NCI-H226 (cell line): ENCODE data around the gene SMARCD1.
A peak's percentile ranks its signal among the peaks of the same experiment; 100 is the strongest.

Experiments used
- DNase-seq: peaks from one replicate; pipeline ENCODE4 v3.0.0-alpha.2; 2015

SMARCD1 gene

DNA sequence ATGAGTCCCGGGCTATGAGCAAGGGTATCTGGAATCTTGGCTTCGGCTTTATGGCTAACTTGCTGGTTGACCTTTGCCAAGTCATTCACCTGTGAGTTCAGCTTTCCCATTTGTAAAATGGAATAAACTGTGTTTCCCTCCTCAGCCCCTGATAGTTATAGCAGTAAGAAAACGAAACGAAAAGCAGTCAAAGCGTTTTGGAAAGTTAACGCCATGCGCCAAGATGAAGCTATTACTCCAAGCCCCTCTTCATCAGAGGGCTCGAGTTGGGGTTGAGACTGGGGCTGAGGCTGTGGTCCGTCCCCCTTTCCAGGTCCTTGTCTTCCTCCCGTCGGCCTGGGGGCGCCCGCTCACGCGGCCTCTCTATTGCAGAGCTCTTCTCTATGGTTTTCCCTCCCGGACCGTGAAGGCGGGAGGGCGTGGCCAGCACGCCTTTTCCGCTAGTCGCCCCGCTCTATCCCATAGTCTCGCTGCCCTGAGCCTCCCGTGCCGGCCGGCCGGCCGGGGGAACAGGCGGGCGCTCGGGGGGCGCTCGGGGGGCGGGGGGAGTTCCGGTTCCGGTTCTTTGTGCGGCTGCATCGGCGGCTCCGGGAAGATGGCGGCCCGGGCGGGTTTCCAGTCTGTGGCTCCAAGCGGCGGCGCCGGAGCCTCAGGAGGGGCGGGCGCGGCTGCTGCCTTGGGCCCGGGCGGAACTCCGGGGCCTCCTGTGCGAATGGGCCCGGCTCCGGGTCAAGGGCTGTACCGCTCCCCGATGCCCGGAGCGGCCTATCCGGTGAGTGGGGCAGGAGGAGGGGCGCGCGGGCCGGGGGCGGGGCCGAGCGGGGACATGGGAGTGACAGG lies at the start of gene SMARCD1:
Gene SMARCD1 (plus strand): TSS at position 568 of the 840 bp plus-strand sequence. CDS start 28 bp downstream, at position 596.
- peak; percentile 95 for DNase-seq

DNA sequence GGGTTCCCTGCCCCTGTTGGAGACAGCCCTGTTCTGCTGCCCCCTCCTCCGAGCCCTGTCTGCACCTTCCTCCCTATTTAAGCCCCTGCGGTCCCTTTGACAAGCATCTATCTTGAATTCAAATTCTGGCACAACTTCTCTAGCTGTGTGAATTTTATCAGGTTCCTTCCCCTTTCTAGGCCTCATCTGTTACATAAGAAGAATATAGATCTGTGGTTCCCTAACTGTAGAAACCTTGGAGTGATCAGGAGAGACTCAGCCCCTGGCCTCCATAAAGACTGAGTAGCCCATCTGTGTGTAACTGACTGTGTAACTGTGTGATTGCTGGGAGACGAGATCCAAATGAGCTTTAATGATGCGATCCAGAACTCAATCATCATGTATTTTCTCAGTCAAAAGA lies 46.8 kb upstream of the SMARCD1 start:
- no peak for DNase-seq

DNA sequence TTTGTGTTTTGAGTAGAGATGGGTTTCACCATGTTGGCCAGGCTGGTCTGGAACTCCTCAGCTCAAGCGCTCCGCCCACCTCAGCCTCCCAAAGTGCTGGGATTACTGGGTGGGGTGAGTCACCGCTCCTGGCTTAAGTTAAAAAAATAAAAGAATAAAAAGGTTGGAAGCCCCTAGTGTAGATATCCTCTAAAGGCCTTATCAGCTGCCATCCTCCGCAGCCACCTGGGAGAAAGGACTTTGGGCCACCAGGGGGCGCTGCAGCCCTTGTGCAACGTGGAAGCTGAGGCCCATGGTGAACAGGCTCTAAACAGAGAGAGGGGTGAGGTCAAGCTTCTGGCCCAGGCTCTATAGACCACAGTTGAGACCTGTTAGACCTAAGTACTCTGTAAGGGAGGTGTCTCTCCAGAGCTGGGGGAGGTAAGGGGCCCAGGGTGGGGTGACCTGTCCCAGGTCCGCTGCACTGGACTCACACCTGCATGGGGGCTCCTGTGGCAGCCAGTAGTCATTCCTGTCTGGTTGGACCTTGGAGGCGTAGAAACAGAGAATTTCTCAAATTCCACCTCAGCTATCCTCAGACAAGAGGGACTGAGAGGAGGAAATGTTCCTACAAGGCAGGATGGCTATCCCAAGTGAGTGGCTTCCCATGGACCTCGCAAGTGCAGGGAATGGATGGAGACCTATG lies 45.8 kb upstream of the SMARCD1 start:
- DNase-seq, result peak; percentile 82

DNA sequence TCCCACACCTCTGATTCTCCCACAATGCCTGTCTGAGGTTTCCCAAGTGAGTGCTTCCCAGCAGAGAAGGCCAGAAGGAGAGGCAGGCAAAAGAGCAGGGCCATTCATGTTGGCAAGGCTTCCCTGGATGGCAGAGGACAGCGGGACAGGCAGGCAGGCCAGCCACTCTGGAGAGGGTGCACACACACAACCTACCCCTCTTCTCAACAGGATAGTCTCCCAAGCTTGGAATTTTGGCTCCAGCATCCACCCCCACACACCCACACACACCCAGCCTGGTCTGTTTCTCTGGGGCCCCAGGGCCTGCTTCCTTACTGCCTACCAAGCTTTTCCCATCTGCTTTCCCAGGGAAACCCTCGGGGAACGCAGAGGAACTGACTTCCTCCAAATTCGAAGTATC lies 44.5 kb upstream of the SMARCD1 start:
- no peak for DNase-seq

DNA sequence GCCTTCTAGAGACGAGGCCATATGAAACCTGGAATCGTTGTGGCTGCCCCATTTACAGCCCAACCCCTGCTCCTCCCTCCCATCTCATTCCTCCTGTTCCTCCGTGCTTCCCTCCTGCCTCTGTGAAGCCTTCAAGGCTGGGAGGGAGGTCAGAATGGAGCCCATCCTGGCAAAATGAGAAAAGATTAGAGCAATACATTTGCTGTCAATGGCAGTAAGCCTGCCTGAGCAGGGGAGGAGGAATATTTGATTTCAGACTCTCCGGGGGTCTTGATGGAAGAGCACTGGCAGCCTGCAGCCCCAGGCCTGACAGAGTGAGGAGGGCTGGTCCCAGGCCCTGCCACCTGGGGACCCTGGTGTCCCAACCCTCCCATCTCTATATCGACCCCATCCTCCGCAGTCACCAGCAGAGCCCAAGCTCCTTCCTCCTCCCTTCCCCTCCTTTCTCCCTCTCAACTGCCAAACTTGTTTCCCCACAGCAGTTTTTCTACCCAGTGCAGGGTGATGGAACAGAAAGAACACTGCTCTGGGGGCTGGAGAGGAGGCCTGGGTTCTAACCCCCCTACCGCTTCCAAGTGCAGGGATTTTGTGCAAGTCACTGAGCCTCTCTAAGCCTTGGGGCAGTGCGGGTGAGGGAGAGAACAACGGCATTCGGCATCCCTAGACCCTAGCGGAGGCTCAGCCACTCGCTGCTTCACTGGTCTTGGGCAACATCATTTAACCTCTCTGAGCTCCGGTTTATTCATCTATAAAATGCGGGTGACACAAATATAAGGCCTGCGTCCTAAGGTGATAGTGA lies 43.9 kb upstream of the SMARCD1 start:
- DNase-seq, result no peak

DNA sequence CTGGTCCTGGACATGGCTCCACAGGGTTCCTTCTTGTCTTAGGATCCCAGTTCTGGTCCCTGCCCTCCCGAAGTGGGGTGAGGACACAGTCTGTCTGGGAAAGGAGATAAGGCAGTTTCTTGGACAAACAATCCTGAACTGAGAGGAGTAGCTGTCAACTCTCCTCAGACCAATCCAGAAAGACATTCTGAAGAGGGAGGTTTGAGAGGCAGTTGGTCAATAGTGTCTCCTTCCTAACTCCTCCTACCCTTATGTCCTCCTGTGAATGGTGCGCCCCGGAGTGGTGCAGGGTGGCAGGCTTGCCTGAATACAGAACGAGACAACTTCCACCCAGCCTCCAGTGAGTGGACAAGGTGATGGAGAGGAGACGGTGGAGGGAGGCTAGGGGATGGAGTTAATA lies 43.2 kb upstream of the SMARCD1 start:
- DNase-seq, result no peak

DNA sequence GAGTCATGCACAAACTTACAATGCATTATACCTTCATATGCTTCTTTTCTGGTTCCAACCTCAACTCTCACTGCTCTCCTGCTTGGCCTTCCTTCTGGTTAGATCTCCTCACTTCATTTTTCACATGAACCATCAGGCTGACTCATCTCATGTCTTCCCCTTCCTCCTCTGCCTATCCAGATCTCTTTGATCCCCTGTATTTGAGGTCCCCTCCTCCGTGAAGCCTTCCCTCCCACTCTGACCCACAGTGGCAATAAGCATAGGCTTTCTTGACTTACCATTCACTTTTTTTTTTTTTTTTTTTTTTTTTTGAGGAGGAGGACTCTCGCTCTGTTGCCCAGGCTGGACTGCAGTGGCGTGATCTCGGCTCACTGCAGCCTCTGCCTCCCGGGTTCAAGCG lies 42.4 kb upstream of the SMARCD1 start:
- no peak for DNase-seq

DNA sequence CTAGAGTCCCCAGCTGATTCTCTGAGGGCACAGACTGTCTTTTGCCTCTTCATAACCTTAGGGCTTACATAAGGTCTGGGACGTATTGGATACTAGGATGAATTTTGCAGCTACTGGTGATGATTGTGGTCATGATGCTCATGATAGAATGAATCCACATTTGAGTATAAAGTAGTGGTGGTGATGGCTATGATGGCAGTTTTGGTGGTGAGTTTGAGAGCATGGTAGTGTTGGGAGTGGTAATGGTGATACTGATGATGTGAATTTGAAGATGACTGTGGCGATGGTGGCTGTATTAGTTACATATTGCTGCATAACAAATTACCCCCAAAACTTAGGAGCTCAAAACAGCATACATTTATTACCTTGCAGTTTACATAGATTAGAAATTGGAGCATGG lies 41.8 kb upstream of the SMARCD1 start:
- DNase-seq, result no peak

DNA sequence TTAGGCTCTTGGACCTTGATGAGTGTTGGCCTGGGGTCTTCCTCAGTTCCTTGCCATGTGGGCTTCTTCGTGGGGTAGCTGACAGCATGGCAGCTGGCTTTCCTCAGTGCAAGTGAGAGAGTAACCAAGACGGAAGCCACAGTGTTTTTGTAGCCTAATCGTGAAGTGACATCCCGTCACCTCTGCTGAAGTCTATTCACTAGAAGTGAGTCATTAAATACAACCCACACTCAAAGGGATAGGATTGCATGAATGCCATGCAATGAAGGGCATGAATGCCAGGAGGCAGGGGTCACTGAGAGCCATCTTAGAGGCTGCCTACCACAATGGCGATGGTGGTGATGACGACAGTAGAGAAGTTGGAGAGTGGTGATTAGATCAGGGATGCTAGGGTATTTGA lies 41.3 kb upstream of the SMARCD1 start:
- no peak for DNase-seq

DNA sequence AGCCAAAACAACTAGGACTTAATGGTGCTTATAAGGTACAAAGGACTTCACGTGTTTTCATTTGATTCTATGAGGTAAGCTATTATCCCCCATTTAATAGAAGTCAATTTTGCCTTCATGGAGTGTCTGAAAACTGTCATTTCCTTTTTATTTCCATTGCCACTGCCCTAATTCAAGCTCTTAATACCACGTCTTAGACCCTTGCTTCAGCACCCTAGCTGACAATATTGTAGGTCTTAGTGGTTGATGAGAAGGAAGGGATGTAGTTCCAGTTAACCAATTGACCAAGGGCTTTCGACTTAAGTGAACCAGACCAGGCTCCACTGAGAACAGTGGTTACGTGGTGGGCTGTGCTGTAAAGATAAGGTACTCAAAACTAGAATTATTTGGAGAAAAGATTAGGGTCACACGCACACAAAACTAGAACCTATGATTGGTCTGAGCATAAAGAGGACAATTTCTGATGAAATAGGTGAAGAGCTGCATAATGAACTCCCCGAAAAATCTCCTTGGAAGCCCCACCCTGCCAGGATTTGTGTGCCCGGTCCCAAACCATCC lies 37.4 kb upstream of the SMARCD1 start:
- DNase-seq, result no peak

DNA sequence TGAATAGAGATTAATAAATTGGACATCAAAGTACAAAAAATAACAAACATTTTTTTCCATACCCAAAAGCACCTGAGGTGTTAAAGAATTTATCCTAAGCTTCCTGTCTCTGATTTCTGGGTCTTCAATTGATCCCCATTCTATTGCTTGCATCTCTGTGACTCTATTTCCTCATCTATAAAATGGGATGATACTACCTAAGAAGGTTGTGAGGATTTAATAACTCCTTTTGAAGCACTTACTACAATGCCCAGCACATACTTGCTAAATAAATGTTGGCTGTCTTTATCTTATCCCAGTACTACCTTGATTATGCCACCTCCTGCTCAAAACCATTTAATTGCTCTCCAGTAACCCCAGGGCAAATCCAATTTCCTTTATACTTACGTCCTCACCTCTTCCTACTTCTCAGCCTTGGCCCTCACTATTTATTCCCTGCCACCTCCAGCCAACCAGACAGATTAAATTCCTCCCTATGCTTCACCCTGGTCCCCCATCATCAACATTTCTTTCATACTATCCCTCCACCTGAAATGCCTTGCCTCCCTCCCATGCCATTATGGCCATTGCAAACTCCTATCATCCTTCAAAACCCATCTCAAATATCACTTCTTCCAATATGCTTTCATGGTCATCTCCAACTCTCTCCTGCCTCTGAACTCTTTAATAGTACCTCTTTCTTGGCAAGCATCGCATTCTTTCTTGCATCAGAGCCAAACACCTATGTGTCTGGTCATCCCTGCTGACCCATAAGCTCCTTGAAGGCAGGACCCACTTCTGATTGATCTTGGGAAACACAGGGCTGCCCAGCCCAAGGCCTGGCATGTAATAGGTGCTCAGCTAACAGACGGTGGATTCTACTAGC lies 35.7 kb upstream of the SMARCD1 start:
- DNase-seq, result no peak

DNA sequence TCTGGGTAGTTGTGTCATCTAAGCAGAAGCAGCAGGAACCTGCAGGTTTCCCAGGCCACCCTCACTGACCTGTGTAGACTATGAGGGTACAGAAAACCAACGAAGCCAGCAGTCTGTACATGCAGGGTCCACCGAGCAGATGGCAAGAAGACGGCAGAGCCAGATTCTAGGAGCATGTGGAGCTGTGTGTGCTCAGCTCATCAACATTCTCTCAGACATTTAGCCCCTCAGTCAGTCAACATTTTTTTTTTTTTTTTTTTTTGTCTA lies 35.1 kb upstream of the SMARCD1 start:
- no peak for DNase-seq

DNA sequence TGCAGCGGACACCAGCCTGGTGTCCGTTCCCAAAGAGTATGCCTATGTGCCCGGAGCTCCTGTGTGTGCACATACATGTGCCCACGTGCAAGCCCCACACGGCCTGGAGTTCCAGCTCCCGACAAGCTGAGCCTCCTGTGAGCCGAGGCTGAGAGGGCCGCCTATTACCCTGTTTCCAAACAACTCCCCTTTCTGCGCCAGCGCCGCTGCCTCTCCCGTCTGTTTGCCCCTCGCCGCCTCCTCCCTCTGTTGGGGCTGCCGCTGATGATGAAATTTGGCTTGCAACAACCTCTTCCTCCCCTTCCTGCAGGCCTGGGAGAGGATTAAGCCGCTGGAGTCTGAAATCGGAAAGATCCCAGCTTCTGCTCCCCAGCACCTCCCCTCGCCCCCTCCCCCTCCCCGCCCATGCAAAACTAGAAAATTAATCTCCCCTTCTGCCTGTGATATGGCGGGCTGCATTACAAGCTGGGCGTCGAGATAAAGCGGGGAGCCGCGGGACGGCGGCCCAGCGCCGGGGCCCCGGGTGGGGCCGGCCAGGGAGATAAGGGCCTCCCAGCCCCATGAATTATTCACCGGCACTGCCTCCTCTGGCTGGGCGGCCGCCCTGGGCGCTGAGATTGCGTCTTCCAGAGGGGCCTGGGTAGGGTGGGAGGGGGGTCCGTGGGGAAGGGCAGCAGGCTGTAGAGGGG lies 34.6 kb upstream of the SMARCD1 start:
- peak; percentile 85 for DNase-seq

DNA sequence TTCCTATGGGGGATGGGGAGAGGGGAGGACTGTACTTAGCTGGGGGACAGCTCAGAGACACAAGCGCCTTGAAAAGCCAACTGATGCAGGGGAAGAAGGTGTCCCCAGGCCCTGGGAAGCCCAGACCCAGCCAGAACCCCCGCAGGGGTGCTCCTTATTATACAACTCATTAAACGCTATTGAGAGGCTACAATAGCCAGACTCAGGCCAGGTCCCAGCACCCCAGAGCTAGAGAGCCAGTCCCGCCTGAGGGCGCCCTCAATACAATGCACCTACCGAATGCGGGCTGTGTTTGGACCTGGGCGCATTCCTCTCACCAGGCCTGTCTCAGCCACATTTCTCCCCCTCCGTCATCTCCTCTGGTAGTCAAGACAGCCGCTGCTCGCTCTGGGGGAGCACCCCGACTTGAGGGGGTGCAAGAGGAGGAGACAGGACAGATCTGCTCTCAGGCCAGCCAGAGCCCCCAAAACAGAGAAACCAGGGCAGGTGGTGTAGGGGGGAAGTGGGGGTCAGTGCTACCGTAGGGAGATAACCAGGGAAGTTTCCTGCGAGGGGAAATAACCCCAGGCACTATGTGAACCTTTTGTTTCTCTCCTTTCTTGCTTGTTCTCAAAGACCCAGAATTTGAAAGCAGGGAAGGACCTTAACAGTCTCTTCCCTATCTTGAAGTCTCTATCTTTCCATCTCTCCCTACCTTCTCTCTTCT lies 33.9 kb upstream of the SMARCD1 start:
- no peak for DNase-seq

DNA sequence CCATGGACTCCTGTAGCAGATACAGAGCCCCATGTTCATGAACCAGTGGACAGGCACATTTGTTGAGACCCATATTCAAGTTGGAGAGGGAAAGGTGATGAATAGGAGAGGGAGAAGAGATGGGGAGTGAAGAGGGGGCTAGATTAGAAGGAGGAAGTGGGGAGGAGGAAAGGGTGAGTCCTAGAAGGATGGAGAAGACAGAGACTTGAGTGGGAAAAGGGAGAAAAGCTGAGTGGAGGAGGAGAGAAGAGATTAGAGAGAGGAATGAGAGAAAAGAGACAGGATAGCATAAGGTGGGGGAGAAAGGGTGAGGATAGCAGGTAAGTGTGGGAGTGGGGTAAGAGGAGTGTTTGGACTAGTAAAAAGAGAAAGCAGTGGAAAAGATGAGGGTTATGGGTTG lies 32.6 kb upstream of the SMARCD1 start:
- DNase-seq, result no peak

DNA sequence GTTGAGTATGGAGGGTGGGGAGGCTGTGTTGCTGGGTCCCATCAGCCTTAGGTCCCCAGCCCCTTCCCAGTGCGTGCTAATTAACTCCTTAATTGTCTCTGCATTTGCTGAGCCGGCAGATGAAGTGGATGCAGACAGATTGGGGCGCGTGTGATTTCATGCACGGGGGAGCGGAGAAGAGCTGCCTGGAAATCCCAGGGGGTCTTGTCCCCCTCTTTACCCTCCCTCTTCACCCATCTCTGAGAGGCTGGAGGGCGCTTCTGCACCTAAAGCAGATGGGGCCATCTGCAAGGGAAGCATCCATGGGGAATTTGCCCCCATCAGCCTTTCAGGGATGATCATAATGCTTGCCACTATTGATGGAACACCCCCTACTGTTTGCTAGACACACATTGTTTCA lies 32.2 kb upstream of the SMARCD1 start:
- no peak for DNase-seq

DNA sequence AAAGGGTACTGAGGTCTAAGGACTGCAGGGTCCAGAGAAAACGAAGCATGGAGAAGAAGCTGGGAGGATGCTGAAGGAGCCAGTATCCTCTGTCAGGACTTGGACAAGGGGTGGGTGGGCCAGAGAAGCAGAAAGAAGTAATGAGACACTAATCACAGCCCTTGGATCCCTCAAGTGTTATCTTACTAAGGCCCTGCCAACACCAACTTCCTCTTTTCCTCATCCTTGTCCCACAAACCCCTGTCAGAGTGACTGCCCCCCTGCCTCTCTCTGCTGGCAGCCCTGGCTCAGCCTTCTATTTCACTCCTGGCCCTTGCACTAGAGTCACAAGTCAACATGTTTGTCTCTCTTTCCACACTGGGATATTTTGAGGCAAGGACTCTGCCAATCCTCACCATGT lies 31.6 kb upstream of the SMARCD1 start:
- DNase-seq, result no peak

DNA sequence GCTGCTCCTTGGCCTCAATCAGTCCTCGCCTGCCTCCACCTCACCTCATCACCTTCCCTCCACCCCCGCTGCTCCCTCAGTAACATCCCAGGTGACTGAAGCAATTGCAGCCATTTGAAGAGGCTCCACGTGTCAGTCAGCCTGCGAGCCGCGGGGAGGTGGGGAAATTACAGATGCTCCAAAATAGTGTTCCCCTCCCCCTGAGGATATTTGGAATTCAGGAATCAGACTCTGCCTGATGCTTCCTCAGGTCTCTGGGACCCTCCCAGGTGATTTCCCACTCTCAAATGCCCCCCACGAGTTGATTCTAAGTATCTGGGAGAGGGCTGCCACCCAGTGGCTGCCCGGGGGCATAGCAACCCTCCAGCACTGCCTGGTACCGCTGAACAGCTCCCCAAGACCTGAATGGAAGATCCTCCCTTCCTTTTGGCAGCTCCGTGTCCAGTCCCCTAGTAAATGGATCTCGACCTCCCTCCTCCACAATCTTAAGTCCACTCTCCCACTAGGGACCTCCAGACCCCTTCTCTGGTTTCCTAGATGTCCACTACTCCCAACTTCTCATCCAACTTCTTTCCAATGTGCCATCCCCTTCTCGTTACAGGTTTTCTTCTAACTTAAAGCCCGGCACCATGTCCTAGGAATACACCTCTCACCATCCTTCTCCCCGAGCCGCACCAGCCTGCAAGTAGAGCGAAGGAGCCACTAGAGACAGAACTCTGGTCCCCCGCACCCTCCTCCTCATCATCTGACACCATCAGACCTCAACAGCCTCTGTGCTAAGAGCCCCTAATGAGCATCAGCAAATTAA lies 29.1 kb upstream of the SMARCD1 start:
- DNase-seq, result peak; percentile 43

DNA sequence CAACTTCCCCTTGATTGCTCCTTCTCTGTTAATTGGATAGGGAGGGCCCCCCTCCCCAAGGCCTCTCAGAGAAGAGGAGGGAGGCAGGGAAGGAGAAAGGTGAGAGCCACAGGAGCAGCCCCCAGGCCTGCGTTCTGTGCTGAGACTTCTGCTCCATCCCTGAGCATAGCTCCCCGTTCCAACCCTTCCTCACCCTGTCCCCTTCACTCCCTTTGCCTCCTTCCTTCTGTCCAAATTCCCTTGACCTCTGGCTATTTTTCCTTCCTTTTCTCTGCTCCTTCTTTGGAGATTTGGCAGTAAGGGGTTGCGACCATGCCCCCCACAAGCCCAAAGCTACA lies 28.5 kb upstream of the SMARCD1 start:
- DNase-seq, result no peak

DNA sequence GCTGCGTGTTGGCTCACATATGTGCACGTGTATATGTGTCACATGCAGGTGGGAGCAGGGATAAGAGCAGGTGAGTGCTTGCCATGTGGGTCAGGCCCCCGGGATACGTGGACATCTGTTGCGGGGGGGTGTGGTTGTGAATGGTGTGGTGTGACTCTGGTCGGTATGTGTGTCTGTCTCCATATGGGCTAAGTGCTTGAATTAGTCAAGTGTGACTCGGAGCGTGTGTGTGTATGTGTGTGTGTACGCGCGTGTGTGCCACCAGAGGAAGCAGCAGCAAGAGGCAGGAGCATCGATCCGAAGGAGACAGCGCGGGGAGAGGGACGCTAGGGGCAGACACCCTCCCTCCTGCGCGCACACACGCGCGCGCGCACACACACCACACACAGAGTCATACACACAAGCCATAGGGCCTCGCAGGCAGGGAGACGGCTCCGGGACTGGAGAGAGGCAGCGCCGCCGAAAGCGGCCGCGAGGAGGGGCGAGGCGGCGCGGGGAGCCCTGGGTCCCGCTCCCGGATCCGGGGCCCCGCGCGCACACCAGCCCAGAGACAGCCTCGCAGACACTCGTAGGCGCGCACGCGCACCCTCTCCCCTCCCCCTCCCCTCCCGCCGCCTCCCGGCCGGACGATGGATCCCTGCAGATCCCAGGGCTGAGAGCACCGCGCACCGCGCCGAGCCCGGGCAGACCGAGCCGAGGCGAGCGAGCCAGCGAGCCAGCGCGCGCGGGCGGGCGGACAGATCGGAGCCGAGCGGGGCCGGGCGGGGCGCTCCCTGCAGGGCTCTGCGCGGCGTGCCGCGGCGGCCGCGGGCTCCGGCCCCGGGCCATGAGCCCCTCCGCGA lies 27.9 kb upstream of the SMARCD1 start, which contains the start of gene ASIC1:
Gene ASIC1 (plus strand): TSS at position 597 of the 842 bp plus-strand sequence. CDS start 1,171 bp downstream, outside the sequence.
- DNase-seq, result peak; percentile 32
